SK-N-SH (cell line): ENCODE results near the gene DIPK1A.

Experiments
- CTCF ChIP-seq: fragments of 200-600 bp; sonication (generic); IDR thresholded peaks from 2 replicates; pipeline ENCODE4 v1.6.1; 2017; ENCODE audit warnings: antibody characterized with exemption, mild to moderate bottlenecking, moderate library complexity
- EZH2phosphoT487 ChIP-seq: fragments of 200-600 bp; sonication (generic); IDR thresholded peaks from 2 replicates; pipeline ENCODE4 v1.6.1; 2017; ENCODE audit warnings: low read depth, mixed run types, mild to moderate bottlenecking, antibody characterized with exemption, moderate library complexity, borderline replicate concordance
- POLR2AphosphoS5 ChIP-seq: IDR thresholded peaks from 2 replicates; pipeline ENCODE4 v1.6.1; 2012; ENCODE audit warnings: low read depth, low read length
- YY1 ChIP-seq: IDR thresholded peaks from 2 replicates; pipeline ENCODE4 v1.4.0; 2012; ENCODE audit warnings: low read depth, mild to moderate bottlenecking

- TF ChIP-seq POLR2AphosphoS5 (no peak), CTCF (no peak), YY1 (no peak), EZH2phosphoT487 (no peak)
Measured at GRCh38 chr1:92973203-92973897, 12.1 kb upstream of the DIPK1A start.
